NOMO-1 treated with DMSO at 0.1 percent for 48 hours (cell line): ENCODE measurements around the gene DMKN.
"Not testable (repeated sequence)": the region's sequence is repeated elsewhere in the genome, so short reads cannot be mapped to it uniquely, and the experiment has no call there.

Experiments used
- DNase-seq: peaks from one replicate; lab custom pipeline; 2025; ENCODE audit not compliant: unreplicated experiment; lab: John Stamatoyannopoulos, UW

Gene DMKN

GRCh38 chr19:35500611-35501010, 12.8 kb downstream of the DMKN start:
- DNase-seq: no peak

DNA sequence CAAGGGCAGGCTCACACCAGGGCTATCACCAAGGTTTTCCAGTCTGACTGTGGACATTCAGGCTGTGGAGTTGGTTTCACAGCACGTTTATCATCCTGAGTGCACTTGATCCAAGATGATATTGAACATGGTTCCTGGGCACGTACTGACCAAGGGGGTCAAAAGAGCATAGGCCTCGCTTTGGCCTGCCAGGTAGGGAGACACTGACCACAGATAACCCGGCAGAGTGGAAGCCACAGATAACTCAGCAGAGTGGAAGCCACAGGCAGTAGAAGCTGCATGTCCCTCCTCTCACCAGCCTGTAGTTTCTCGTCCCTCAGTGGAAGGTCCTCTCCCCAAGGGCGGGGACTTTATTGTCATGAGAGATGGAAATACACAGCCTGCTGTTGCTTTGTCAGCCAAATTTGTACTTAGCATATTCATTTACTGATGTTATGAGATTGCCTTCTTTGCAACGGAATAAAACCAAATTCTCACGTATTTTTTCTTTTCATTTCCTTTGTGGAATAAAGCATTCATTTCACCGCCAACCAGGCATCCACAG, 14.4 kb downstream of the DMKN start:
- DNase-seq: no peak

DNA sequence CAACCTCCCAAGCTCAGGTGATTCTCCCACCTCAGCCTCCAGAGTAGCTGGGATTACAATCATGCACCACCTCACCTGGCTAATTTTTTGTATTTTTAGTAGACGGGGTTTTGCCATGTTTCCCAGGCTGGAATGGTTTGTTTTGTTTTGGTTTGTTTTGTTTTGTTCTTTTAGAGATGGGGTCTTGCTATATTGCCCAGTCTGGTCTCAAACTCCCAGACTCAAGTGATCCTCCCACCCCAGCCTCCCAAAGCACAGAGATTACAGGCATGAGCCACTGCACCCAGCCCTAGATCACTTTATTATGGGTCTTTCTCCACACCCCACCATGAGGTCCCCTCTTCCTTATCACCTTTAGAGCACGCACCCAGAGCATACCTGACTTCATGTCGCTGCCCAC, 15.2 kb downstream of the DMKN start:
- no peak for DNase-seq

GRCh38 chr19:35497406-35497805, 16.0 kb downstream of the DMKN start:
- no peak for DNase-seq

- DNase-seq: peak; percentile 46
Measured at GRCh38 chr19:35495107-35496064, 18.1 kb downstream of the DMKN start.

DNA sequence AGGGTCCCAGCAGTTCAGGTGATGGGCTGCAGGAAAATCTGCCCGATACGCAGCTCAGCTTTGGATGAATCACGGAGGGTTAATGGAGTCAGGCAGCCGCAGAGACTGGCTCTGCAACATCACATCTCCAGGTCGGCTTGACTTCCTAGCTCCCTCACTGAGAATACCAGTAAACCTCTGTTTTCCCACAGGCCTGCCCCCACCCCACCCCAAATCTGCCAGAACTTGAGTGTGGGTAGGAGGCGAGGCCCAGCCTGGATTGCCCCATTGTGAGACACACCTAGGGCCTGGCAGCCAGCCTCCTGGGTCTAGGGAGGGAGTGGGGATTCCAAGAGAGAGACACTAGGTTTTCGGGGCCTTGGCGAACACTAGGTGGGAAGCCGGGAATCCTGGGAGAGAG, 19.5 kb downstream of the DMKN start:
- DNase-seq: no peak

DNA sequence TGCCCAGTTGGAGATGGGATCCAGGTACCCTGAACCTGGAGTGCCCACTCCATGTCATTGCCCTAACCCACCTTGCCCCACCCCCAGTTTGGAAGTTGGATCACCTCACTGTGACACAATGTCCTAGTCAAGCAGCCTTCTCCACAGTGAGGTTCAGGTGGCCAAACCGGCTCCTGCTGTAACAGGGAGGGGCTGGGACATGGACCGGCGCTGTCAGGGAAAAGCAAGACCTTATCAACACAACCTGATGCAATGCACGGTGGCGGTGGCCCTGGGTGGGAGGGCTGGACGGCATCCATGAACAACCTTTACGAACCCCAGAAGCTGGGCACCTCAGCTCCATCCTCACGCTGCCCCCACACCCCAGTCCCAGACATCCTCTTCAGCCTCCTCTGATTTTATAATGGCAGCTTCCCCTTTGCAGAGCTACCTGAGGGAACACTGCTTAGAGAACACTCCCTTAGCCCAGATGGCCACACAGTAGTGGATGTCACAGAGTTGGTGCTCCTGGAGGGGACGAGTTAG, 21.6 kb downstream of the DMKN start:
- no peak for DNase-seq

DNA sequence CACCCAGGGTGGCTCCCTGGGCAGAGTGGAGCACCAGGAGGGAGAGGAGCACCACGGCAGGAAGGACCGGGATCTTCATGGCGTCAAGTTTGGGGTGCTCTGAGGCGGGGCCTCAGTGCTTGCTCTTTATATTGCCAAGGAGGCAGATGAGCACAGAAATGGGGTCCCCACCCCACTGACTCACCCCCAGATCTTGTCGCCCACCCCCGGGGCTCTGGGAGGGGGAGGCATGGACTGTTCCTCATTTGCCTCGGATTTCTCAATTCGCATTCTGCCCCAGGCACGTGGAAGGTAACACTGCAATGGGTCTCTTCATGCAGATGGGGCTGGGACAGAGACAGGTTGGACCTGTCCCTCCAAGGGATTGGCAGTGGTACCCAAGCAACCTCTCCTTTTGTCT, 23.1 kb downstream of the DMKN start, which contains the start of gene KRTDAP:
TSS of gene KRTDAP (minus strand) at position 101 of the 400 bp plus-strand sequence. CDS start at position 79, 22 bp downstream.
- no peak for DNase-seq

- no peak for DNase-seq
Measured at GRCh38 chr19:35488677-35489076, 24.8 kb downstream of the DMKN start.

DNA sequence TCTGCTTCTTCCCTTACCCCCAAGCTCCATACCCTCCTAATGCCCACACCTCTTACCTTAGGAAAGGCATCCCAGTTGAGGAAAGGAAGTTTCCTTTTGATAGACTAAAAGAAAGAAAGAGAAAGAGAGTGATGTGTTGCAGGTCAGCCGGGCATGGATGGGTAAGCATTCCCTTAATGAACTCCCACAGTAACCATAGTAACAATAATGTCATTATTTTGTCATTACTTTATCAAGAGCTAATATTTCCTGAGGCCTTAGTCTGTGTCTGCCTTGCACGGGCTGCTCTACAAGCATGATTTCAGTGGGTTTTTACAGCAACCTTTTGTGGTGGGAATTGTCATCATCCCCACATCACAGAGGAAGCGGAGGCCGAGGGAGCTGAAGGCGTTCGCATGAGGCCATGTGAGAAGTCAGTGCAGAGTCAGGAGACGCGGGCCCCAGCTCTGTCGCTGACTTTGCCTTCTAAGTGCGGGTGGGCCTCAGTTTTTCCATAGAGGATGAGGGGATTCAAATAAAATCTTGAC, 25.7 kb downstream of the DMKN start:
- no peak for DNase-seq

- no peak for DNase-seq
Measured at GRCh38 chr19:35486268-35486708, 27.2 kb downstream of the DMKN start.

DNA sequence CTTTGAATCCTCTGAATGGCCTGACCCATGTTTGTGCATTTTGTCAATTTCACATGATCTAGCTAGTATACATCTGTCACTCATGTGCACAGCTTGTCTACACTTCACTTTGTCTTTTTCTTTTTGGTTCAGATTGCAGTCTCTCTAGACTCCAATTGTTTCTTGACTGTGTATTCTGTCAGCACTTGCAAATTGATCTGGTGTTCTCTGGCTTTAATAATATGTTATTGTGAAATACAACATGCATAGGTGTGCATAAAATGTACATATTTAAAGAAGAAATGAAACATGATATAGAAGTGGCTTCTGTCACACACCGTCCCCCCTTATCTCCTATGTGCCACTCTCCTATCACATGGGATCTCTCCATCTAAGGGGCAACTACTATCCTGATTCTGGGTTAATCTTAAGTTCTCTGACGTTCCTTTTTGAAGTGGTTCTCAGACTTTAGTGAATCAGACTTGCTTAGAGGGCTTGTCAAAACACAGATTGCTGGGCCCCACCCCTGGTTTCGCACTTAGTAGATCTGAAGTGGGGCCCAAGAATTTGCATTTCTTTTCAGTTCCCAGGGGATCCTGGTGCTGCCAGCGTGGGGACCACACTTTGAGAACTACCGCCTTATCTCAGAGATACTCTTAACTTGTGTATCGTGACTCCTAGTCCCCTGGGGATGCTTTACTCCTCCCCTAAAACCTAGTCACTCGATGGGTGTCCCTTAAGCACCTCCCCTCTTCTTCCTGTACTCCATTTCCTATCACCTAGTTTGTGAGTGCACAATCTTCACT, 29.0 kb downstream of the DMKN start:
- DNase-seq: no peak

GRCh38 chr19:35483089-35483488, 30.4 kb downstream of the DMKN start:
- DNase-seq: no peak

DNA sequence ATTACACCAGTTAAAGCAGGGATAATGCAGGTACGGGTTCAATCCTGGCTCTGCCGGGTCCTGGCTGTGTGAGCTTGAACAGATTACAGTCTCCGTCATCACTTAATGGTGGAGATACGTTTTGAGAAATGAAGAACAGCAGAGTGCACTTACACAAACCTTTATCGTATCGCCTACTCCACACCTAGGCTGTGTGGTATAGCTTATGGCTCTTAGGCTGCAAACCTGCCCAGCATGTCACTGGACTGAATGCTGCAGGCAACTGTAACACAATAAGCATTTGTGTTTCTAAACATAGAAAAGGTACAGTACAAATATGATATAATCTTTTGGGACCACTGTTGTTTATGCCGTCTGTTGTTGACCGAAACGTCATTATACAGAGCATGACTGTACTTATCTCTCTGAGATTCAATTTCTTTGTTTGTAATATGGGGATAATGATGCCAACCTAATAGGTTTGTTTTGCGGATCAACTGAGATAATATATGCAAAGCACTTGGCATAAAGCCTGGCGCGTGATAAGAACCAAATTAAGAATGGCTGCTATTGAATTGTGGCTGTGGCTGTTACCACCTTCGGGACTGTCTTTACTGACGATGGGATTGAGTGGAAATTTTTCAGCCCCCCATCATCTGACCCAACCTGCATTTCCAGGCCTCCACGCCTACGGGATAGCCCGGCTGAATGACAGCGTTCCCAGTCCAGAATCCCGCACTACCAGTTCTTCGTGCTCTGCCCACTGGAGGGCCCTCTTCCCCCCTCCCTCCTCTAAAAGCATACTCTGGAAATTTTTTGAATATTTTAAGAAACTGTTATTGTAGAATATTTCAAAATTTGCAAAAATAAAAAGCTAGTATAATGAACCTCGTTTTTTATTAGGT, 34.4 kb downstream of the DMKN start:
- no peak for DNase-seq

GRCh38 chr19:35476149-35476548, 37.3 kb downstream of the DMKN start:
- no peak for DNase-seq

- not testable (repeated sequence) for DNase-seq
Measured at GRCh38 chr19:35474594-35474993, 38.9 kb downstream of the DMKN start.

GRCh38 chr19:35474104-35474503, 39.3 kb downstream of the DMKN start:
- DNase-seq: no peak

GRCh38 chr19:35471946-35472345, 41.5 kb downstream of the DMKN start:
- no peak for DNase-seq

GRCh38 chr19:35471075-35471474, 42.4 kb downstream of the DMKN start:
- not testable (repeated sequence) for DNase-seq

DNA sequence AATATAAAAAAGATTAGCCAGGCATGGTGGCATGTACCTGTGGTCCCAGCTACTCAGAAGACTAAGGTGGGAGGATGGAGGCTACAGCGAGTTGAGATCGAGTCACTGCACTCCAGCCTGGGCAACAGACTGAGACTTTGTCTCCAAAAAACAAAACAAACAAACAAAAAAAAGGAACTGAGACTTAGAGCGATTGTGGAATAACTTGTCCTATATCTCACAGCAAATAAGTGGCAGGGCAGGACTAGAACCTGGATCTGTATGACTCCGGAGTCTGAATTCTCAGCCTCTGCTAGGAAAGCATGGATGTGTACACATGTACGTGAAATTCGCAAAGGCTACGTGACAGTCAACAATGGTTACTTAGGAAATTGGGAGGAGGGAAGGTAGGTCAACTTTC, 43.3 kb downstream of the DMKN start:
- DNase-seq: no peak
